ENCODE results near the gene GAS7. TPM values are rescaled to one million over a fixed set of nuclear protein-coding genes. Genes with fewer than 3 reads are reported as not detected.
A peak's percentile ranks its signal among the peaks of the same experiment; 100 is the strongest.
"Not testable (repeated sequence)": the region's sequence is repeated elsewhere in the genome, so short reads cannot be mapped to it uniquely, and the experiment has no call there.

GAS7 gene
- polyA plus RNA-seq, 1 experiment = 1.4 TPM

- no peak for DNase-seq (ENCODE audit: low read depth)
- no peak overlapping the region for H3K4me3 ChIP-seq (ENCODE audit: low read depth, low read length)
- CTCF ChIA-PET = no interaction called here
- H3K27me3 ChIP-seq (ENCODE audit: control insufficient read depth, insufficient read depth, low read length) = peaks cover 2% of the 10 kb centered on the region
- POLR2A ChIA-PET = no interaction called here
- no peaks in the 10 kb centered on the region for H3K36me3 ChIP-seq (ENCODE audit: control insufficient read depth, insufficient read depth, low read length)
- TF ChIP-seq, protein P1, sequence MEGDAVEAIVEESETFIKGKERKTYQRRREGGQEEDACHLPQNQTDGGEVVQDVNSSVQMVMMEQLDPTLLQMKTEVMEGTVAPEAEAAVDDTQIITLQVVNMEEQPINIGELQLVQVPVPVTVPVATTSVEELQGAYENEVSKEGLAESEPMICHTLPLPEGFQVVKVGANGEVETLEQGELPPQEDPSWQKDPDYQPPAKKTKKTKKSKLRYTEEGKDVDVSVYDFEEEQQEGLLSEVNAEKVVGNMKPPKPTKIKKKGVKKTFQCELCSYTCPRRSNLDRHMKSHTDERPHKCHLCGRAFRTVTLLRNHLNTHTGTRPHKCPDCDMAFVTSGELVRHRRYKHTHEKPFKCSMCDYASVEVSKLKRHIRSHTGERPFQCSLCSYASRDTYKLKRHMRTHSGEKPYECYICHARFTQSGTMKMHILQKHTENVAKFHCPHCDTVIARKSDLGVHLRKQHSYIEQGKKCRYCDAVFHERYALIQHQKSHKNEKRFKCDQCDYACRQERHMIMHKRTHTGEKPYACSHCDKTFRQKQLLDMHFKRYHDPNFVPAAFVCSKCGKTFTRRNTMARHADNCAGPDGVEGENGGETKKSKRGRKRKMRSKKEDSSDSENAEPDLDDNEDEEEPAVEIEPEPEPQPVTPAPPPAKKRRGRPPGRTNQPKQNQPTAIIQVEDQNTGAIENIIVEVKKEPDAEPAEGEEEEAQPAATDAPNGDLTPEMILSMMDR (IDR thresholded peaks at IDR 0.05; ENCODE audit: insufficient read depth, low read depth, low read length) = no peak
These were observed 135.6 kb downstream of the GAS7 start for GRCh38 chr17:10062691-10063385.

- ChIA-PET POLR2A (no interaction called here), CTCF (no interaction called here)
- TF ChIP-seq, protein P1 (IDR thresholded peaks at IDR 0.05; ENCODE audit: insufficient read depth, low read depth, low read length) = no peak
- Histone ChIP-seq H3K4me3 (ENCODE audit: low read depth, low read length) (no peak overlapping the region), H3K36me3 (ENCODE audit: control insufficient read depth, insufficient read depth, low read length) (no peaks in the 10 kb centered on the region), H3K27me3 (ENCODE audit: control insufficient read depth, insufficient read depth, low read length) (peaks cover 2% of the 10 kb centered on the region)
- DNase-seq (ENCODE audit: low read depth) = peak; percentile 69
These were observed 137.1 kb downstream of the GAS7 start for GRCh38 chr17:10061111-10061845.

DNA sequence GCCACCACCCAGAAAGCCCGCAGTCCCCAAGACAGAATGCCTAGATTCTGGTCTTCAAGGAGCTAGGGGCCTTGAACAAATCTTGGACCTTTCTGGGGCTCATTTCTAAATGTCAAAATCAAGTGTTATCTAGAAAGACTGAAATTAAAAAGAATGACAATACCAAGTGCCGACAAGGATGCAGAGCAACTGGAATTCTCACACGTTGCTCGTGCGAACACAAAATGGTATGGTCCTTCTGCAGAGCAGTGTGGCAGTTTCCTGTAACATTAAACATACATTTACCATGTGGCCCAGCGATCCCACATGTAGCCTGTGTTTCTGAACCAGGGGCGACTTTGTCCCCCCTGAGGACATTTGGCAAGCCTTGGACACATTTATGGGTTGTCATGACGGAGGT, 137.9 kb downstream of the GAS7 start:
- Histone ChIP-seq H3K36me3 (ENCODE audit: control insufficient read depth, insufficient read depth, low read length) (no peaks in the 10 kb centered on the region), H3K4me3 (ENCODE audit: low read depth, low read length) (no peak overlapping the region), H3K27me3 (ENCODE audit: control insufficient read depth, insufficient read depth, low read length) (peaks cover 2% of the 10 kb centered on the region)
- ChIA-PET POLR2A (no interaction called here), CTCF (no interaction called here)
- DNase-seq (ENCODE audit: low read depth) = no peak
- TF ChIP-seq, protein P1 (IDR thresholded peaks at IDR 0.05; ENCODE audit: insufficient read depth, low read depth, low read length) = no peak

DNA sequence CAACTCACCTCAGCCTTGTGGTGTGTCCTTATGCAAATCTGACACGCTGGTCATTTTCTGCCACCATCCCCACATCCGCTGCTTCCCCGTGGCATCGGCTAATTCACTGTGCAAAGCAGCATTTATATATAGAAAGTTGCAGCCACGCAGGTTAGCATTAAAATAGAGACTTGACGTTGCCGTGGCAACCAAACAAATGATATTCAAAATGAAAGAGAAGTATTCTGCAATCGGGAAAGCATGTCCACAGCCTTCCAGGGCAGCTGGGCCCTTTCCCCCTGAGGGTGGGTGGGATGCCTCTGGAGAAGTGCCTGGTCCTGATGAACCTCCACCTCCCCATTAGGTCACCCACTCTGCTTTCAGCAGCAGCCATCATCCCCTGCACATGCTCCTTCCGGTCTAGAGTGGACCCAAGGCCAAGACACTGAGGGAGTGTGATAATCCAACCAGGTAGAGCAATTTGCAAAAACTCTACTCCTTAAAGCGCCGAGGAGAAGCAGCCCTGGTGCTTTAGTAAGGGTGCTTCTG, 138.7 kb downstream of the GAS7 start:
- DNase-seq (ENCODE audit: low read depth) = no peak
- Histone ChIP-seq H3K27me3 (ENCODE audit: control insufficient read depth, insufficient read depth, low read length) (peaks cover 2% of the 10 kb centered on the region), H3K36me3 (ENCODE audit: control insufficient read depth, insufficient read depth, low read length) (no peaks in the 10 kb centered on the region), H3K4me3 (ENCODE audit: low read depth, low read length) (no peak overlapping the region)
- TF ChIP-seq, protein P1 (IDR thresholded peaks at IDR 0.05; ENCODE audit: insufficient read depth, low read depth, low read length) = no peak
- ChIA-PET POLR2A (no interaction called here), CTCF (interaction anchor here (1.5 kb wide), 1 partner anchor 71 kb away, joined by 4 read pairs; no protein-coding TSS in a partner anchor)

GRCh38 chr17:10058921-10059683, 139.3 kb downstream of the GAS7 start:
- Histone ChIP-seq H3K27me3 (ENCODE audit: control insufficient read depth, insufficient read depth, low read length) (peaks cover 2% of the 10 kb centered on the region), H3K4me3 (ENCODE audit: low read depth, low read length) (no peak overlapping the region), H3K36me3 (ENCODE audit: control insufficient read depth, insufficient read depth, low read length) (no peaks in the 10 kb centered on the region)
- DNase-seq (ENCODE audit: low read depth) = no peak
- TF ChIP-seq, protein P1 (IDR thresholded peaks at IDR 0.05; ENCODE audit: insufficient read depth, low read depth, low read length) = no peak
- ChIA-PET POLR2A (no interaction called here), CTCF (interaction anchor here (0.6 to 1.5 kb wide), 2 partner anchors 70 to 219 kb away, joined by 3 to 4 read pairs; no protein-coding TSS in a partner anchor)

DNA sequence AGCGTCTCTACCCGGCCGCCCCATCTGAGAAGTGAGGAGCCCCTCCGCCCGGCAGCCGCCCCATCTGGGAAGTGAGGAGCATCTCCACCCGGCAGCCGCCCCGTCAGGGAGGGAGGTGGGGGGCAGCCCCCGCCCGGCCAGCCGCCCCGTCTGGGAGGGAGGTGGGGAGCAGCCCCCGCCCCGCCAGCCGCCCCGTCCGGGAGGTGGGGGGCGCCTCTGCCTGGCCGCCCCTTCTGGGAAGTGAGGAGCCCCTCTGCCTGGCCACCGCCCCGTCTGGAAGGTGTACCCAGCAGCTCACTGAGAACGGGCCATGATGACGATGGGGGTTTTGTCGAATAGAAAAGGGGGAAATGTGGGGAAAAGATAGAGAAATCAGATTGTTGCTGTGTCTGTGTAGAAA, 140.9 kb downstream of the GAS7 start:
- H3K36me3 ChIP-seq (ENCODE audit: control insufficient read depth, insufficient read depth, low read length); H3K4me3 ChIP-seq (ENCODE audit: low read depth, low read length); POLR2A ChIA-PET; H3K27me3 ChIP-seq (ENCODE audit: control insufficient read depth, insufficient read depth, low read length); DNase-seq (ENCODE audit: low read depth); CTCF ChIA-PET: not testable (repeated sequence)
